Endothelial cell of umbilical vein (primary cell): Measurements from ENCODE around the gene ROPN1L. TPM values are rescaled to one million over a fixed set of nuclear protein-coding genes. Genes with fewer than 3 reads are reported as not detected.

Experiments used
- BruUV-seq: library from RNA; stranded (reverse); fragments of 400-500 nt; replicated peaks from 2 replicates; lab custom pipeline; 2021; lab: Mats Ljungman, UMichigan
- CTCF ChIA-PET: fragments of 300-600, 350-600 bp; sonication (Branson Sonifier 250); formaldehyde crosslinking; loops from one replicate; lab custom pipeline; 2021; ENCODE audit warnings: antibody characterized with exemption, inconsistent platforms; lab: Charles Lee
- POLR2A ChIA-PET: fragments of 300-600, 350-600 bp; sonication (Branson Sonifier 250); formaldehyde crosslinking; loops from one replicate; lab custom pipeline; 2021; ENCODE audit warnings: antibody characterized with exemption, inconsistent platforms; lab: Charles Lee
- DNase-seq: peaks from one replicate; pipeline ENCODE4 v3.0.0-alpha.2; 2011; ENCODE audit warnings: low read depth, low spot score
- FAIRE-seq: peaks from 2 replicates; lab custom pipeline; 2011; peaks lifted over from hg19 to GRCh38; lab: Jason Lieb, UNC
- H2AFZ ChIP-seq: 2 replicates; pipeline ENCODE4 v1.6.0; 2012; ENCODE audit warnings: low read depth, low read length, control low read depth, inconsistent platforms
- H3K27ac ChIP-seq: 2 replicates; pipeline ENCODE4 v1.5.1; 2011; ENCODE audit warnings: low read depth, mild to moderate bottlenecking, control low read depth, low read length, moderate library complexity; ENCODE audit not compliant: insufficient read depth
- H3K27me3 ChIP-seq, 2 experiments: 2 replicates each; pipeline versions ENCODE4 v1.6.0 to v1.6.1; 2011; ENCODE audit warnings: low read length in 2 of 2, mixed read lengths in 1 of 2; ENCODE audit not compliant: control insufficient read depth in 2 of 2, insufficient read depth in 2 of 2
- H3K36me3 ChIP-seq, 2 experiments: 2 replicates in 1 of 2; 3 replicates in 1 of 2; pipeline ENCODE4 v1.5.1; 2011; ENCODE audit warnings: low read length in 2 of 2, mild to moderate bottlenecking in 1 of 2, moderate library complexity in 1 of 2; ENCODE audit not compliant: control insufficient read depth in 2 of 2, insufficient read depth in 2 of 2; ENCODE audit errors: extremely low read depth in 1 of 2
- H3K4me1 ChIP-seq: 3 replicates; pipeline ENCODE4 v1.5.1; 2011; ENCODE audit warnings: mild to moderate bottlenecking, low read length; ENCODE audit not compliant: control insufficient read depth, insufficient read depth; ENCODE audit errors: extremely low read depth
- H3K4me2 ChIP-seq: 2 replicates; pipeline ENCODE4 v1.6.1; 2011; ENCODE audit warnings: low read length, control low read depth, mixed read lengths; ENCODE audit not compliant: insufficient read depth
- H3K4me3 ChIP-seq, 3 experiments: fragments of 200-600 bp in 1 of 3; sonication (generic), shearing (Covaris generic) in 1 of 3; replicated peaks in 1 of 3; 2 replicates each; pipeline ENCODE4 v1.5.1; 2011 to 2016; ENCODE audit warnings: control low read depth in 3 of 3, low read length in 3 of 3, mild to moderate bottlenecking in 2 of 3, inconsistent platforms in 1 of 3, low read depth in 1 of 3, moderate library complexity in 1 of 3; ENCODE audit not compliant: insufficient read depth in 1 of 3
- H3K79me2 ChIP-seq: 2 replicates; pipeline ENCODE4 v1.6.0; 2012; ENCODE audit warnings: low read length, inconsistent platforms; ENCODE audit not compliant: control insufficient read depth, insufficient read depth
- H3K9ac ChIP-seq: replicated peaks from 2 replicates; pipeline ENCODE3; 2011; ENCODE audit warnings: low read length, control low read depth; ENCODE audit not compliant: insufficient read depth; ENCODE audit errors: extremely low read depth
- H3K9me1 ChIP-seq: replicated peaks from 3 replicates; pipeline ENCODE4 v1.6.0; 2011; ENCODE audit warnings: mild to moderate bottlenecking, low read length; ENCODE audit not compliant: control insufficient read depth, insufficient read depth; ENCODE audit errors: extremely low read depth
- H3K9me3 ChIP-seq: replicated peaks from 2 replicates; pipeline ENCODE4 v1.5.1; 2012; ENCODE audit warnings: low read length, inconsistent platforms; ENCODE audit not compliant: control insufficient read depth, insufficient read depth
- H4K20me1 ChIP-seq: replicated peaks from 2 replicates; pipeline ENCODE3; 2011; ENCODE audit warnings: mild to moderate bottlenecking, low read length; ENCODE audit not compliant: control insufficient read depth, insufficient read depth; ENCODE audit errors: extremely low read depth
- EZH2 ChIP-seq: IDR thresholded peaks from 2 replicates; pipeline ENCODE4 v1.6.1; 2012; ENCODE audit warnings: borderline replicate concordance, low read depth, mild to moderate bottlenecking, moderate library complexity, low read length, inconsistent platforms; ENCODE audit not compliant: severe bottlenecking
- FOS ChIP-seq: IDR thresholded peaks from 2 replicates; pipeline ENCODE4 v1.6.1; 2011; ENCODE audit warnings: mild to moderate bottlenecking, low read length, moderate library complexity, borderline replicate concordance; ENCODE audit not compliant: insufficient read depth
- GATA2 ChIP-seq: IDR thresholded peaks from 2 replicates; pipeline ENCODE4 v1.7.0; 2011; ENCODE audit warnings: low read depth, mild to moderate bottlenecking, moderate library complexity, mixed read lengths, low read length; ENCODE audit not compliant: insufficient read length, insufficient read depth
- MYC ChIP-seq: IDR thresholded peaks from one replicate; pipeline ENCODE4 v1.6.1; 2011; ENCODE audit warnings: mild to moderate bottlenecking, low read depth, low read length
- POLR2AphosphoS5 ChIP-seq: IDR thresholded peaks from 2 replicates; pipeline ENCODE4 v1.6.1; 2012; ENCODE audit warnings: low read depth, mild to moderate bottlenecking, control low read depth, low read length, moderate library complexity; ENCODE audit not compliant: insufficient read depth
- dilution Hi-C: fragments of 300-500 bp; cut with MboI; formaldehyde crosslinking; loops from one replicate; pipeline ENCODE4 v1.15.0; 2019; ENCODE audit warnings: low sequenced_read_pairs; ENCODE audit not compliant: extremely low pct_ligation_motif_present
- intact Hi-C: fragments of 100-400 bp; cut with micrococcal nuclease; formaldehyde crosslinking; loops from one replicate; pipeline ENCODE4 v1.10.0; 2022
- polyA plus RNA-seq, 4 experiments: library from polyadenylated mRNA; depleted of rRNA in 3 of 4; stranded (reverse) in 3 of 4; unstranded in 1 of 4; fragments of >200 nt; gene quantifications; 2 replicates each; pipeline versions ENCODE4 v1.2.1 to v1.2.3, GENCODE V29; 2011 to 2012; ENCODE audit warnings: missing spikeins in 1 of 4
- total RNA-seq: library from RNA; stranded (reverse); gene quantifications from 2 replicates; pipeline ENCODE4 v1.2.3, GENCODE V29; 2021
- TF ChIP-seq, protein P1 (sequence below), 2 donors: IDR thresholded peaks; 1 replicate in 1 of 2; 2 replicates in 1 of 2; pipeline ENCODE4 v1.5.1; 2011; ENCODE audit warnings: low read length in 2 of 2, mild to moderate bottlenecking in 2 of 2, moderate library complexity in 2 of 2, control low read depth in 1 of 2, inconsistent platforms in 1 of 2, low read depth in 1 of 2; ENCODE audit not compliant: insufficient read depth in 1 of 2; ENCODE audit errors: extremely low read depth in 1 of 2
- TF ChIP-seq, protein P2 (sequence below): IDR thresholded peaks from 2 replicates; pipeline ENCODE4 v1.6.1; 2011; ENCODE audit not compliant: insufficient read depth, insufficient read length

Gene ROPN1L
- total and polyA plus RNA-seq, 2 donors (not counting 3 experiments of a cell fraction or from before 2014, with no cell fraction given) = 0.30 to 0.60 TPM

GRCh38 chr5:10482791-10483530 is 41.3 kb downstream of the ROPN1L start:
- Histone ChIP-seq H3K27ac (no peak overlapping the region), H3K4me2 (no peak overlapping the region), H3K27me3 (no peaks in the 10 kb centered on the region), H3K4me3 (no peak overlapping the region), H3K9me1 (no peaks in the 10 kb centered on the region), H4K20me1 (no peaks in the 10 kb centered on the region), H3K79me2 (no peaks in the 10 kb centered on the region), H2AFZ (no peak overlapping the region), H3K9ac (no peak overlapping the region), H3K4me1 (no peaks in the 10 kb centered on the region), H3K36me3 (no peaks in the 10 kb centered on the region), H3K9me3 (no peaks in the 10 kb centered on the region)
- no peak for FAIRE-seq
- DNase-seq = no peak
- POLR2A ChIA-PET = no interaction called here
- intact Hi-C loops = no loop called here
- dilution Hi-C loops = no loop called here
- no TSS peak for BruUV-seq
- CTCF ChIA-PET = no interaction called here
- TF ChIP-seq MYC = no peak
- TF ChIP-seq, protein P1, sequence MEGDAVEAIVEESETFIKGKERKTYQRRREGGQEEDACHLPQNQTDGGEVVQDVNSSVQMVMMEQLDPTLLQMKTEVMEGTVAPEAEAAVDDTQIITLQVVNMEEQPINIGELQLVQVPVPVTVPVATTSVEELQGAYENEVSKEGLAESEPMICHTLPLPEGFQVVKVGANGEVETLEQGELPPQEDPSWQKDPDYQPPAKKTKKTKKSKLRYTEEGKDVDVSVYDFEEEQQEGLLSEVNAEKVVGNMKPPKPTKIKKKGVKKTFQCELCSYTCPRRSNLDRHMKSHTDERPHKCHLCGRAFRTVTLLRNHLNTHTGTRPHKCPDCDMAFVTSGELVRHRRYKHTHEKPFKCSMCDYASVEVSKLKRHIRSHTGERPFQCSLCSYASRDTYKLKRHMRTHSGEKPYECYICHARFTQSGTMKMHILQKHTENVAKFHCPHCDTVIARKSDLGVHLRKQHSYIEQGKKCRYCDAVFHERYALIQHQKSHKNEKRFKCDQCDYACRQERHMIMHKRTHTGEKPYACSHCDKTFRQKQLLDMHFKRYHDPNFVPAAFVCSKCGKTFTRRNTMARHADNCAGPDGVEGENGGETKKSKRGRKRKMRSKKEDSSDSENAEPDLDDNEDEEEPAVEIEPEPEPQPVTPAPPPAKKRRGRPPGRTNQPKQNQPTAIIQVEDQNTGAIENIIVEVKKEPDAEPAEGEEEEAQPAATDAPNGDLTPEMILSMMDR (IDR thresholded peaks at IDR 0.05; ENCODE audit: extremely low read depth in 1 of 2, insufficient read depth in 1 of 2, low read depth in 1 of 2, low read length in 2 of 2) = no peak
- no peak for TF ChIP-seq POLR2AphosphoS5
- no peak for TF ChIP-seq GATA2
- no peak for TF ChIP-seq EZH2
- no peak for TF ChIP-seq FOS
- TF ChIP-seq, protein P2, sequence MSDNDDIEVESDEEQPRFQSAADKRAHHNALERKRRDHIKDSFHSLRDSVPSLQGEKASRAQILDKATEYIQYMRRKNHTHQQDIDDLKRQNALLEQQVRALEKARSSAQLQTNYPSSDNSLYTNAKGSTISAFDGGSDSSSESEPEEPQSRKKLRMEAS = no peak
